GM19468 (cell line): Measurements from ENCODE around the gene SDCCAG8.

Experiments
- ATAC-seq: cut with Tn5 transposase; IDR thresholded peaks from one replicate; pipeline ENCODE4 v1.9.1; 2021; ENCODE audit warnings: mild to moderate bottlenecking, moderate library complexity, moderate number of reproducible peaks; ENCODE audit not compliant: unreplicated experiment; ENCODE audit errors: extremely low read depth

SDCCAG8 gene

GRCh38 chr1:243513726-243514491 is 258.1 kb downstream of the SDCCAG8 start:
- ATAC-seq, result no peak

- no peak for ATAC-seq
These were observed 259.1 kb downstream of the SDCCAG8 start for GRCh38 chr1:243514927-243515326.

DNA sequence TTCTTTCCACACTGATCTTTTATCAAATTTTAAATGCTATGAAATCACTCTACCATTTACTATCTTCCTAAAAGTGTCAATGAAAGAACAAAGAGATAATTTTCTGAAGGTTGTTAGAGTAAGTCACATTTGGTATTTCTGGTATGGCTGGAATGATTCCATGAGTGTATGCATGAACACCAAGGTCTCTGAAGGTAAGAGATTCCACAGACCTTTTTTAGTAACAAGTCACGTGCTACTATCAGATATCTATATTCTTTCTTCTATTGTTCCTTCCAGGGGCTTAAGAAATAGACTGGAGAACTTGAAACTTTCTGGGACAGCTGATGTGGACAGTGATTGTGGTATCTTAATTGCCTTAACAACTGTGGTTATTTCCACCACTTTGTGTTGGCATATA is 265.0 kb downstream of the SDCCAG8 start:
- no peak for ATAC-seq

DNA sequence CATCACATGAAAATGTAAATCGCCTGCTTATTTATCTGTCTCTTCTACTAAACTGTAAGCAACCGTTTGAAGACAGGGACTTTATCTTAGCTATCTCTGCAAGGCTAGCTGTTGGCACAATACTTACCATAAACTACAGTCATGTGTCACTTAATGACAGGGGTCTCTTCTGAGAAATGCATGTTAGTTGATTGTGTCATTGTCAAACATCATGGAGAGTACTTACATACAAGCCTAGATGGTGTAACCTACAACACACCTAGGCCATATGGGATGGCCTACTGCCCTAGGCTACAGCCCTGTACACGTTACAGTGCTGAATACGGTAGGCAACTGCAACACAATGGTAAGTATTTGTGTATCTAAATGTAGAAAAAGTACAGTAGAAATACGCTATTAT is 267.9 kb downstream of the SDCCAG8 start:
- no peak for ATAC-seq

DNA sequence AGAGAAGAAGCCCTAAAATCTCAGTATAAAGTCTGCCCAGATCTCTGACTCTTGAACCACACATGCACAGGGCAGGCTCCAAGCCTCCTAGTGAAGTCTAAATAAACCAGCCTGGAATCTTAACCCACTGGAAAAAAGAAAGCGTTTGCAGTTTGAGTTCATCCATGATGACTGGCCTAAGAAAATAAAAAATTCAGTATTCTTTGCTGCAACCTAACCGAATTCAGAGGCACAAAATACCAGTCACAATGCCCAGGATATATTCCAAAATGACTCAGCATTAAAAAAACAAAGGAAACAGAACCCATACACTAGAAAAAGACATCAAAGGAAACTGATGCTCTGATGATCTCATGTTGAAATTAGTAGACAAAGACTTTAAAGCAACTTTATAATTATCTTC is 269.2 kb downstream of the SDCCAG8 start:
- no peak for ATAC-seq

DNA sequence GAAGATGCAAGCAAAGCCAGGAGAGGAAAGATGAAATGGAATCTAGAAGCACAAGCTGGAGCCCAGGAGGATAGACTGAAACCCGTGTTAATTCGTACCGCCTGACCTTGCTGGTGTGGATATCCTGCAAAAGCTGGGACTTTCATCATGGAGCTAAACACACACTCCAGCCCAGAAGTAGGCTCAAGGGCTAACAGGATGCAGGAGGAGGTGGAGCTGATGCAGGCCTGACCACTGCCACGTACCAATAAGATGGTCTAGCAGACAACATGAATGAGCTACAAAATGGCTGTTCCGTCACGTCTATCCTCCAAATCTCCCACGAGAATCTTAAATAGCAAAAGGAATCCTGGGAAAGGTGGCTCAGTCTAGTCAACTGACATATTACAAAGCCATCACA is 270.3 kb downstream of the SDCCAG8 start:
- ATAC-seq, result no peak

- no peak for ATAC-seq
These were observed 272.7 kb downstream of the SDCCAG8 start for GRCh38 chr1:243528459-243529121.

GRCh38 chr1:243529512-243529911 is 273.7 kb downstream of the SDCCAG8 start:
- ATAC-seq, result no peak

- no peak for ATAC-seq
These were observed 279.2 kb downstream of the SDCCAG8 start for GRCh38 chr1:243535014-243535413.

DNA sequence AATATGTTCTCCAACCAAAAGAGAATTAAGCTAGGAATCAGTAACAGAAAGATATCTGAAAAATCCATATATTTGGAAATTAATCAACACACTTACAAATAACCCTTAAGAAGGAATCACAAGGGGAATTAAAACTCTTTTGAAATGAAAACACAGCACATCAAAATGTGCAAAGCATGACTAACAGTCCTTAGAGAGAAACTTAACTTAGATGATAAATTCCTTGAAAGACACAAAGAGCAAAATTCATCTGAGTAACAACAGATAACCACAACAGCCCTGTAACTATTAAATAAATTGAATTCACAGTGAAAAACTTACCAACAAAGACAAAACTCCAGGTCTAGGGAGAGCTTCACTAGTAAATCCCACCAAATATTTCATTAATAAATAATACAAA is 283.8 kb downstream of the SDCCAG8 start:
- no peak for ATAC-seq

GRCh38 chr1:243542739-243543415 is 287.0 kb downstream of the SDCCAG8 start:
- ATAC-seq, result no peak

- no peak for ATAC-seq
These were observed 287.7 kb downstream of the SDCCAG8 start for GRCh38 chr1:243543501-243543900.

- ATAC-seq, result no peak
These were observed 290.6 kb downstream of the SDCCAG8 start for GRCh38 chr1:243546457-243546856.

GRCh38 chr1:243547891-243548290 is 292.1 kb downstream of the SDCCAG8 start:
- no peak for ATAC-seq

GRCh38 chr1:243548516-243548915 is 292.7 kb downstream of the SDCCAG8 start:
- no peak for ATAC-seq

GRCh38 chr1:243549108-243549507 is 293.3 kb downstream of the SDCCAG8 start:
- no peak for ATAC-seq
